BE2C (cell line): Measurements from ENCODE around the gene NBR1.
"Not testable (repeated sequence)": the region's sequence is repeated elsewhere in the genome, so short reads cannot be mapped to it uniquely, and the experiment has no call there.

Experiments
- DNase-seq: peaks from one replicate; pipeline ENCODE4 v3.0.0-alpha.2; 2020
- H3K27me3 ChIP-seq: fragments of 250-450 bp; sonication (Bioruptor Pico); 2 replicates; pipeline ENCODE4 v1.5.1; 2020; ENCODE audit warnings: mild to moderate bottlenecking
- H3K36me3 ChIP-seq: fragments of 250-450 bp; sonication (Bioruptor Pico); 2 replicates; pipeline ENCODE4 v1.5.1; 2020; ENCODE audit warnings: mild to moderate bottlenecking
- H3K4me1 ChIP-seq: fragments of 250-450 bp; sonication (Bioruptor Pico); 2 replicates; pipeline ENCODE4 v1.5.1; 2020
- H3K4me3 ChIP-seq: 2 replicates; pipeline ENCODE4 v1.5.1; 2011; ENCODE audit warnings: low read depth, low read length
- H3K9me3 ChIP-seq: fragments of 250-450 bp; sonication (Bioruptor Pico); 2 replicates; pipeline ENCODE4 v1.5.1; 2020
- CTCF ChIP-seq: IDR thresholded peaks from 2 replicates; pipeline ENCODE4 v1.5.1; 2012; ENCODE audit warnings: mild to moderate bottlenecking, low read depth, low read length

The NBR1 gene

GRCh38 chr17:43183921-43184320, 12.9 kb downstream of the NBR1 start:
- DNase-seq = no peak
- Histone ChIP-seq H3K36me3 (peaks cover 8% of the 10 kb centered on the region), H3K9me3 (no peaks in the 10 kb centered on the region), H3K4me1 (no peaks in the 10 kb centered on the region), H3K4me3 (no peak overlapping the region), H3K27me3 (no peaks in the 10 kb centered on the region)
- no peak for TF ChIP-seq CTCF

- not testable (repeated sequence) for DNase-seq, H3K4me3 ChIP-seq, H3K9me3 ChIP-seq, H3K4me1 ChIP-seq, H3K27me3 ChIP-seq
- H3K36me3 ChIP-seq = peaks cover 34% of the 10 kb centered on the region
These were observed 15.6 kb downstream of the NBR1 start for GRCh38 chr17:43186656-43187055.

- Histone ChIP-seq H3K27me3 (no peaks in the 10 kb centered on the region), H3K9me3 (no peaks in the 10 kb centered on the region), H3K4me3 (no peak overlapping the region), H3K36me3 (peaks cover 65% of the 10 kb centered on the region), H3K4me1 (no peaks in the 10 kb centered on the region)
- TF ChIP-seq CTCF = no peak
- DNase-seq = no peak
These were observed 22.2 kb downstream of the NBR1 start for GRCh38 chr17:43193251-43193650.

GRCh38 chr17:43199633-43200032, 28.6 kb downstream of the NBR1 start:
- no peaks in the 10 kb centered on the region for H3K9me3 ChIP-seq
- no peak for DNase-seq
- H3K36me3 ChIP-seq = peaks cover 34% of the 10 kb centered on the region
- peaks cover 9% of the 10 kb centered on the region for H3K4me1 ChIP-seq
- TF ChIP-seq CTCF = no peak
- H3K27me3 ChIP-seq = no peaks in the 10 kb centered on the region
- no peak overlapping the region for H3K4me3 ChIP-seq

GRCh38 chr17:43200127-43200526, 29.1 kb downstream of the NBR1 start:
- no peaks in the 10 kb centered on the region for H3K27me3 ChIP-seq
- peaks cover 29% of the 10 kb centered on the region for H3K36me3 ChIP-seq
- H3K4me1 ChIP-seq = peaks cover 9% of the 10 kb centered on the region
- no peaks in the 10 kb centered on the region for H3K9me3 ChIP-seq
- H3K4me3 ChIP-seq = no peak overlapping the region
- peak; percentile 17; the same call in 1 of the 2 replicates for TF ChIP-seq CTCF
- DNase-seq = peak; percentile 92

- H3K9me3 ChIP-seq, H3K4me1 ChIP-seq, DNase-seq, H3K27me3 ChIP-seq, H3K4me3 ChIP-seq: not testable (repeated sequence)
- peaks cover 21% of the 10 kb centered on the region for H3K36me3 ChIP-seq
These were observed 32.0 kb downstream of the NBR1 start for GRCh38 chr17:43203013-43203412.

GRCh38 chr17:43210576-43210975, 39.6 kb downstream of the NBR1 start:
- Histone ChIP-seq H3K9me3 (no peaks in the 10 kb centered on the region), H3K4me3 (no peak overlapping the region), H3K36me3 (no peaks in the 10 kb centered on the region), H3K27me3 (no peaks in the 10 kb centered on the region), H3K4me1 (peaks cover 4% of the 10 kb centered on the region)
- DNase-seq = no peak
- no peak for TF ChIP-seq CTCF
